HG03439 (cell line): ENCODE results near the gene TDRD7.

Experiments used
- ATAC-seq: cut with Tn5 transposase; IDR thresholded peaks from one replicate; pipeline ENCODE4 v1.9.1; 2021; ENCODE audit warnings: mild to moderate bottlenecking, moderate library complexity; ENCODE audit not compliant: unreplicated experiment

The TDRD7 gene

GRCh38 chr9:97387504-97387886, 24.4 kb upstream of the TDRD7 start:
- ATAC-seq, result no peak

- no peak for ATAC-seq
Measured at GRCh38 chr9:97387936-97388684, 23.8 kb upstream of the TDRD7 start.

- peak; percentile 67 for ATAC-seq
Measured at GRCh38 chr9:97388721-97389238, 23.1 kb upstream of the TDRD7 start.

GRCh38 chr9:97389249-97389648, 22.6 kb upstream of the TDRD7 start:
- ATAC-seq, result no peak

GRCh38 chr9:97390791-97391406, 21.0 kb upstream of the TDRD7 start:
- no peak for ATAC-seq

GRCh38 chr9:97394881-97395280, 17.0 kb upstream of the TDRD7 start:
- ATAC-seq, result no peak

GRCh38 chr9:97395745-97396144, 16.2 kb upstream of the TDRD7 start:
- ATAC-seq, result no peak

- ATAC-seq, result no peak
Measured at GRCh38 chr9:97396256-97396655, 15.6 kb upstream of the TDRD7 start.

- no peak for ATAC-seq
Measured at GRCh38 chr9:97397220-97397619, 14.7 kb upstream of the TDRD7 start.

GRCh38 chr9:97398999-97399758, 12.7 kb upstream of the TDRD7 start:
- no peak for ATAC-seq

GRCh38 chr9:97403746-97404316, 8.1 kb upstream of the TDRD7 start:
- ATAC-seq, result no peak

- ATAC-seq, result no peak
Measured at GRCh38 chr9:97405551-97405950, 6.3 kb upstream of the TDRD7 start.

GRCh38 chr9:97406620-97407177, 5.2 kb upstream of the TDRD7 start:
- ATAC-seq, result no peak

GRCh38 chr9:97408562-97408961, 3.3 kb upstream of the TDRD7 start:
- ATAC-seq, result no peak

- peak; percentile 10 for ATAC-seq
Measured at GRCh38 chr9:97411440-97411788, 482 bp upstream of the TDRD7 start.

- ATAC-seq, result no peak
Measured at GRCh38 chr9:97412626-97413385, 910 bp downstream of the TDRD7 start.

GRCh38 chr9:97413462-97413861, 1.6 kb downstream of the TDRD7 start:
- ATAC-seq, result no peak

GRCh38 chr9:97415146-97415545, 3.2 kb downstream of the TDRD7 start:
- no peak for ATAC-seq

- no peak for ATAC-seq
Measured at GRCh38 chr9:97418880-97419279, 7.0 kb downstream of the TDRD7 start.

GRCh38 chr9:97419309-97419867, 7.5 kb downstream of the TDRD7 start:
- ATAC-seq, result no peak
